K562 (cell line): Measurements from ENCODE around the gene FOXD3. TPM values are rescaled to one million over a fixed set of nuclear protein-coding genes. Genes with fewer than 3 reads are reported as not detected.

ENCODE experiments used
- ATAC-seq: fragments of 200-7000 bp; cut with Tn5 transposase; 3 replicates; pipeline ENCODE4 v1.9.1; 2020; ENCODE audit warnings: moderate library complexity
- BruUV-seq: library from RNA; stranded (reverse); fragments of 400-500 nt; replicated peaks from 2 replicates; lab custom pipeline; 2021; lab: Mats Ljungman, UMichigan
- CTCF ChIA-PET: fragments of 300-600 bp; formaldehyde crosslinking; extraction: SDS; loops from one replicate; lab custom pipeline; 2021; ENCODE audit warnings: low intra/inter-chr PET ratio; lab: Yijun Ruan, JAX
- POLR2A ChIA-PET: fragments of 300-600, 350-650 bp; sonication (Branson Sonifier 250); formaldehyde crosslinking; extraction: SDS; loops from one replicate; lab custom pipeline; 2021; ENCODE audit warnings: antibody characterized with exemption, inconsistent platforms; lab: Yijun Ruan, JAX
- DNase-seq, 4 experiments: peaks; one replicate each; pipeline versions ENCODE4 v3.0.0 to v3.0.0-alpha.2; 2011 to 2018; ENCODE audit warnings: low spot score in 3 of 4, mixed read lengths in 3 of 4; ENCODE audit errors: extremely low read depth in 1 of 4
- FAIRE-seq: peaks from 2 replicates; lab custom pipeline; 2011; peaks lifted over from hg19 to GRCh38; lab: Jason Lieb, UNC
- H2AFZ ChIP-seq: 2 replicates; pipeline ENCODE4 v1.6.0; 2011; ENCODE audit warnings: low read depth, low read length, control low read depth, inconsistent platforms
- H3K27ac ChIP-seq: fragments of 200-600 bp; 3 replicates; pipeline ENCODE4 v1.8.0; 2011; ENCODE audit warnings: low read depth, mild to moderate bottlenecking, control low read depth, inconsistent platforms, low read length, moderate library complexity, mixed read lengths; ENCODE audit errors: extremely low read depth
- H3K27me3 ChIP-seq, 2 experiments: fragments of 300-600 bp in 1 of 2; 2 replicates in 1 of 2; 3 replicates in 1 of 2; pipeline versions ENCODE4 v1.6.0 to v1.8.0; 2011; ENCODE audit warnings: inconsistent platforms in 2 of 2, low read length in 2 of 2, mild to moderate bottlenecking in 1 of 2, mixed read lengths in 1 of 2, moderate library complexity in 1 of 2; ENCODE audit not compliant: control insufficient read depth in 2 of 2, insufficient read depth in 2 of 2
- H3K36me3 ChIP-seq: fragments of 300-600 bp; 3 replicates; pipeline ENCODE4 v1.8.0; 2011; ENCODE audit warnings: mild to moderate bottlenecking, low read length, inconsistent platforms; ENCODE audit not compliant: control insufficient read depth, insufficient read depth
- H3K4me1 ChIP-seq, 2 experiments: fragments of 200-600 bp in 1 of 2; replicated peaks in 1 of 2; 2 replicates in 1 of 2; 3 replicates in 1 of 2; pipeline versions ENCODE4 v1.5.1 to v1.8.0; 2011; ENCODE audit warnings: inconsistent platforms in 2 of 2, low read length in 2 of 2, mild to moderate bottlenecking in 1 of 2, mixed read lengths in 1 of 2, moderate library complexity in 1 of 2; ENCODE audit not compliant: control insufficient read depth in 2 of 2, insufficient read depth in 2 of 2
- H3K4me2 ChIP-seq: 2 replicates; pipeline ENCODE4 v1.6.1; 2011; ENCODE audit warnings: low read length, control low read depth, inconsistent platforms, mixed read lengths; ENCODE audit not compliant: insufficient read depth
- H3K4me3 ChIP-seq: fragments of 200-600 bp; sonication (generic), shearing (Covaris generic); 2 replicates; pipeline ENCODE4 v1.5.1; 2016; ENCODE audit warnings: control low read depth, inconsistent platforms
- H3K79me2 ChIP-seq: fragments of 200-600 bp; 3 replicates; pipeline ENCODE4 v1.8.0; 2011; ENCODE audit warnings: low read length, inconsistent platforms; ENCODE audit not compliant: control insufficient read depth, insufficient read depth
- H3K9ac ChIP-seq, 2 experiments: 2 replicates each; pipeline versions ENCODE4 v1.6.0 to v1.6.1; 2011; ENCODE audit warnings: low read depth in 2 of 2, low read length in 2 of 2, control low read depth in 1 of 2, inconsistent platforms in 1 of 2, mild to moderate bottlenecking in 1 of 2, mixed read lengths in 1 of 2; ENCODE audit not compliant: insufficient read depth in 1 of 2
- H3K9me1 ChIP-seq: one replicate; pipeline ENCODE4 v1.6.0; 2011; ENCODE audit warnings: inconsistent platforms, mild to moderate bottlenecking, low read length, moderate library complexity; ENCODE audit not compliant: control insufficient read depth, insufficient read depth
- H3K9me3 ChIP-seq: replicated peaks from 2 replicates; pipeline ENCODE4 v1.5.1; 2011; ENCODE audit warnings: low read depth, low read length, inconsistent platforms; ENCODE audit not compliant: control insufficient read depth, insufficient read depth
- H4K20me1 ChIP-seq: replicated peaks from 2 replicates; pipeline ENCODE4 v1.6.1; 2011; ENCODE audit warnings: low read length, inconsistent platforms, mixed read lengths; ENCODE audit not compliant: control insufficient read depth, insufficient read depth
- ARID4B ChIP-seq: sonication (generic); formaldehyde crosslinking; IDR thresholded peaks from 2 replicates; pipeline ENCODE4 v1.8.0; 2022; ENCODE audit warnings: mild to moderate bottlenecking, missing genetic modification reagents
- CREM ChIP-seq: IDR thresholded peaks from 2 replicates; pipeline ENCODE4 v1.6.1; 2014; ENCODE audit warnings: antibody characterized with exemption, low read depth
- DIDO1 ChIP-seq: fragments of 450-650 bp; IDR thresholded peaks from 2 replicates; pipeline ENCODE4 v1.6.1; 2016; ENCODE audit warnings: low read depth, missing biosample characterization, missing genetic modification characterization
- DMBX1 ChIP-seq: fragments of 250-450 bp; sonication (Bioruptor Pico); IDR thresholded peaks from 2 replicates; pipeline ENCODE4 v1.8.0; 2022; ENCODE audit warnings: inconsistent platforms, mild to moderate bottlenecking, moderate library complexity, borderline replicate concordance
- FUS ChIP-seq: fragments of 200-400 bp; formaldehyde crosslinking; optimal IDR thresholded peaks from 2 replicates; pipeline ENCODE3; 2017; ENCODE audit warnings: low read depth, low read length
- MTA1 ChIP-seq: fragments of 450-650 bp; IDR thresholded peaks from 2 replicates; pipeline ENCODE4 v1.6.1; 2017; ENCODE audit warnings: borderline replicate concordance
- NBN ChIP-seq: fragments of 450-650 bp; IDR thresholded peaks from 2 replicates; pipeline ENCODE4 v1.6.1; 2016; ENCODE audit warnings: low read depth, mild to moderate bottlenecking
- SMARCA5 ChIP-seq: fragments of 450-650 bp; IDR thresholded peaks from 2 replicates; pipeline ENCODE4 v1.6.1; 2016
- SMC3 ChIP-seq: conservative IDR thresholded peaks from 2 replicates; pipeline ENCODE4 v1.6.1; 2011; ENCODE audit warnings: low read depth, low read length, improper control_type of control experiment; ENCODE audit not compliant: insufficient read depth
- SRSF3 ChIP-seq: fragments of 200-400 bp; formaldehyde crosslinking; IDR thresholded peaks from 2 replicates; pipeline ENCODE4 v1.6.1; 2016; ENCODE audit warnings: mild to moderate bottlenecking, low read length, moderate library complexity; ENCODE audit not compliant: insufficient read depth
- TAF1 ChIP-seq: IDR thresholded peaks from 2 replicates; pipeline ENCODE4 v1.6.1; 2011; ENCODE audit warnings: mild to moderate bottlenecking, low read length, moderate library complexity; ENCODE audit not compliant: insufficient read depth, control insufficient read depth, severe bottlenecking; ENCODE audit errors: extremely low read depth
- U2AF2 ChIP-seq: fragments of 200-400 bp; formaldehyde crosslinking; optimal IDR thresholded peaks from 2 replicates; pipeline ENCODE3; 2017; ENCODE audit warnings: low read depth, mild to moderate bottlenecking, low read length
- ZBTB8A ChIP-seq: fragments of 450-650 bp; IDR thresholded peaks from 2 replicates; pipeline ENCODE4 v1.6.1; 2018; ENCODE audit warnings: mild to moderate bottlenecking, moderate library complexity; ENCODE audit not compliant: partially characterized antibody
- ZFP36 ChIP-seq: fragments of 150-350 bp; IDR thresholded peaks from 2 replicates; pipeline ENCODE4 v1.6.1; 2018; ENCODE audit warnings: low read length, low read depth; ENCODE audit not compliant: partially characterized antibody
- ZNF121 ChIP-seq: sonication (generic); formaldehyde crosslinking; conservative IDR thresholded peaks from 2 replicates; pipeline ENCODE4 v1.8.0; 2022; ENCODE audit warnings: missing genetic modification reagents
- ZNF23 ChIP-seq: fragments of 250-450 bp; sonication (Bioruptor Pico); IDR thresholded peaks from 2 replicates; pipeline ENCODE4 v1.4.0; 2020; ENCODE audit warnings: mild to moderate bottlenecking
- ZNF354B ChIP-seq: fragments of 250-450 bp; sonication (Bioruptor Pico); IDR thresholded peaks from 2 replicates; pipeline ENCODE4 v1.4.0; 2020
- WGBS: fragments of 100-300 bp; shearing (Covaris generic); methylation state at CpG from one replicate; pipeline ENCODE4 v1.1.6; 2016; ENCODE audit warnings: low coverage, mixed read lengths; ENCODE audit not compliant: insufficient coverage; ENCODE audit errors: missing lambda C conversion rate; 5-methylcytosine and 5-hydroxymethylcytosine counted together
- in situ Hi-C: fragments of 300-500 bp; cut with MboI; formaldehyde crosslinking; loops from 4 replicates; pipeline ENCODE4 v1.15.0; 2018; ENCODE audit warnings: inconsistent platforms, mixed read lengths
- intact Hi-C: fragments of 100-400 bp; cut with micrococcal nuclease; formaldehyde crosslinking; loops from 2 replicates; pipeline ENCODE4 v1.14.2; 2022
- polyA plus RNA-seq, 8 experiments: library from polyadenylated mRNA; depleted of rRNA in 4 of 8; stranded (reverse) in 5 of 8; unstranded in 3 of 8; fragments of >200 nt; fragmentation: Nextera tagmentation in 2 of 8; fragmentation: Illumina TruSeq in 1 of 8; extraction: Ambion mirVana in 2 of 8; extraction: Trizol in 1 of 8; gene quantifications; 2 replicates each; pipeline versions ENCODE4 v1.2.1 to v1.2.3, GENCODE V29; 2011 to 2014; ENCODE audit warnings: inconsistent platforms in 1 of 8, missing spikeins in 1 of 8
- total RNA-seq, 7 experiments: library from RNA; depleted of rRNA in 6 of 7; stranded (reverse); fragments of >200 nt in 6 of 7; fragmentation: Illumina TruSeq in 2 of 7; extraction: Trizol in 2 of 7; gene quantifications; 2 replicates each; pipeline versions ENCODE4 v1.2.1 to v1.2.3, GENCODE V29; 2011 to 2021; ENCODE audit warnings: low replicate concordance in 1 of 7
- TF ChIP-seq, protein P1 (sequence below): sonication (generic); formaldehyde crosslinking; IDR thresholded peaks from 2 replicates; pipeline ENCODE4 v1.8.1; 2023; ENCODE audit warnings: mild to moderate bottlenecking, missing genetic modification reagents

Gene FOXD3
- total and polyA plus RNA-seq, 9 of the 15 experiments (the other 6 are each of a cell fraction or from before 2014, with no cell fraction given): 0.06 to 0.45 (median 0.10) TPM; not detected in 2

GRCh38 chr1:63320022-63320721 lies 2.2 kb upstream of the FOXD3 start:
- Histone ChIP-seq H3K36me3 (no peaks in the 10 kb centered on the region), H3K9me3 (no peaks in the 10 kb centered on the region), H3K79me2 (no peaks in the 10 kb centered on the region), H3K4me1 (peaks cover 4 to 42% of the 10 kb centered on the region in 2 experiments; a peak in 4 of 5 replicates), H3K4me3 (no peak overlapping the region), H3K27me3 (peaks cover 0 to 9% of the 10 kb centered on the region in 2 experiments; a peak in 2 of 5 replicates), H3K4me2 (no peak overlapping the region), H3K9ac (no peak overlapping the region), H4K20me1 (no peaks in the 10 kb centered on the region), H3K9me1 (no peaks in the 10 kb centered on the region), H3K27ac (no peak overlapping the region), H2AFZ (no peak overlapping the region)
- no TSS peak for BruUV-seq
- in situ Hi-C loops (no loop called here), intact Hi-C loops (no loop called here)
- CTCF ChIA-PET: no interaction called here
- TF ChIP-seq ZNF121: no peak
- TF ChIP-seq ZFP36: no peak
- no peak for TF ChIP-seq U2AF2
- no peak for TF ChIP-seq NBN
- TF ChIP-seq MTA1: no peak
- TF ChIP-seq ZNF23 (CRISPR knock-in tag): no peak
- TF ChIP-seq FUS: no peak
- TF ChIP-seq ZBTB8A: no peak
- TF ChIP-seq SMC3: no peak
- no peak for TF ChIP-seq SMARCA5
- no peak for TF ChIP-seq SRSF3
- no peak for TF ChIP-seq ARID4B (CRISPR knock-in tag)
- TF ChIP-seq CREM: no peak
- TF ChIP-seq ZNF354B (CRISPR knock-in tag): no peak
- TF ChIP-seq, protein P1, sequence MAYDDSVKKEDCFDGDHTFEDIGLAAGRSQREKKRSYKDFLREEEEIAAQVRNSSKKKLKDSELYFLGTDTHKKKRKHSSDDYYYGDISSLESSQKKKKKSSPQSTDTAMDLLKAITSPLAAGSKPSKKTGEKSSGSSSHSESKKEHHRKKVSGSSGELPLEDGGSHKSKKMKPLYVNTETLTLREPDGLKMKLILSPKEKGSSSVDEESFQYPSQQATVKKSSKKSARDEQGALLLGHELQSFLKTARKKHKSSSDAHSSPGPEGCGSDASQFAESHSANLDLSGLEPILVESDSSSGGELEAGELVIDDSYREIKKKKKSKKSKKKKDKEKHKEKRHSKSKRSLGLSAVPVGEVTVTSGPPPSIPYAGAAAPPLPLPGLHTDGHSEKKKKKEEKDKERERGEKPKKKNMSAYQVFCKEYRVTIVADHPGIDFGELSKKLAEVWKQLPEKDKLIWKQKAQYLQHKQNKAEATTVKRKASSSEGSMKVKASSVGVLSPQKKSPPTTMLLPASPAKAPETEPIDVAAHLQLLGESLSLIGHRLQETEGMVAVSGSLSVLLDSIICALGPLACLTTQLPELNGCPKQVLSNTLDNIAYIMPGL (CRISPR knock-in tag): no peak
- no peak for TF ChIP-seq DMBX1 (CRISPR knock-in tag)
- TF ChIP-seq TAF1: no peak
- TF ChIP-seq DIDO1 (tag): no peak
- no peak for ATAC-seq
- WGBS: 78% methylated on average over 34 of the region's 47 CpGs
- POLR2A ChIA-PET: no interaction called here
- no peak for FAIRE-seq
- DNase-seq: no peak
